Stomach (tissue), 9 donors: ENCODE results near the gene ENOX1. TPM values are rescaled to one million over a fixed set of nuclear protein-coding genes. Genes with fewer than 3 reads are reported as not detected.

ENCODE experiments used
- DNase-seq, 2 donors: peaks; one replicate each; pipeline versions ENCODE4 v3.0.0 to v3.0.0-alpha.2; 2013 to 2019
- H3K27ac ChIP-seq, 5 donors: fragments of 200-600 bp in 4 of 5; sonication (generic) in 4 of 5; one replicate each; pipeline ENCODE4 v1.5.1; 2013 to 2019; ENCODE audit warnings: mild to moderate bottlenecking in 1 of 5, moderate library complexity in 1 of 5
- H3K27me3 ChIP-seq, 3 donors: fragments of 200-600 bp; sonication (generic); one replicate each; pipeline ENCODE4 v1.5.1; 2017 to 2019; ENCODE audit warnings: mixed run types in 1 of 3
- H3K36me3 ChIP-seq, 4 donors: fragments of 200-600 bp; sonication (generic); 1 replicate in 3 of 4; 2 replicates in 1 of 4; pipeline ENCODE4 v1.5.1; 2016 to 2019
- H3K4me1 ChIP-seq, 4 donors: fragments of 200-600 bp; sonication (generic); one replicate each; pipeline ENCODE4 v1.5.1; 2016 to 2019
- H3K4me3 ChIP-seq, 4 donors: fragments of 200-600 bp; sonication (generic) in 3 of 4; one replicate each; pipeline ENCODE4 v1.5.1; 2016 to 2019; ENCODE audit warnings: mild to moderate bottlenecking in 1 of 4
- H3K9me3 ChIP-seq, 4 donors: fragments of 200-600 bp; sonication (generic); one replicate each; pipeline ENCODE4 v1.5.1; 2016 to 2019
- EP300 ChIP-seq: sonication (generic); formaldehyde crosslinking; IDR thresholded peaks from one replicate; pipeline ENCODE4 v1.6.1; 2017; ENCODE audit warnings: antibody characterized with exemption
- POLR2A ChIP-seq, 4 donors: fragments of 450-650 bp; IDR thresholded peaks; one replicate each; pipeline ENCODE4 v1.6.1; 2016; ENCODE audit warnings: antibody characterized with exemption in 4 of 4, control low read depth in 2 of 4, mild to moderate bottlenecking in 1 of 4, moderate library complexity in 1 of 4
- POLR2AphosphoS5 ChIP-seq, 3 donors: sonication (generic); formaldehyde crosslinking; IDR thresholded peaks; one replicate each; pipeline ENCODE4 v1.6.1; 2016; ENCODE audit warnings: antibody characterized with exemption in 3 of 3
- WGBS, 5 donors: extraction: QIAGEN DNeasy Blood & Tissue Kit in 3 of 5; methylation state at CpG; one replicate each; pipeline versions ENCODE4 v1.1.5 to v1.1.7; 2013 to 2018; 5-methylcytosine and 5-hydroxymethylcytosine counted together
- intact Hi-C: fragments of 100-400 bp; cut with DNase I; formaldehyde crosslinking; loops from one replicate; pipeline ENCODE4 v1.15.1; 2023; ENCODE audit warnings: low total_unique reads
- polyA plus RNA-seq, 3 donors: library from polyadenylated mRNA; stranded (reverse); fragments of 200-250 nt; gene quantifications; one replicate each; pipeline ENCODE4 v1.2.3, GENCODE V29; 2013
- total RNA-seq, 5 donors: library from RNA; depleted of rRNA; stranded (reverse); fragments of >200 nt; gene quantifications; one replicate each; pipeline versions ENCODE4 v1.1.0 to v1.2.3, GENCODE V29; 2014 to 2016
- TF ChIP-seq, protein P1 (sequence below), 7 experiments: fragments of 450-650 bp in 4 of 7; fragments of 200-600 bp in 3 of 7; sonication (generic) in 3 of 7; IDR thresholded peaks; one replicate each; pipeline ENCODE4 v1.5.1; 2016 to 2019; ENCODE audit warnings: antibody characterized with exemption in 7 of 7, control low read depth in 2 of 7, mild to moderate bottlenecking in 1 of 7
- donor health status: healthy with polysubstance abuse.
- donor health status: Bipolar disorder and iron deficiency.
- donor health status: healthy.

The ENOX1 gene
- total and polyA plus RNA-seq, 8 donors, result 0.46 to 6.2 (median 1.4) TPM; not detected in 1

DNA sequence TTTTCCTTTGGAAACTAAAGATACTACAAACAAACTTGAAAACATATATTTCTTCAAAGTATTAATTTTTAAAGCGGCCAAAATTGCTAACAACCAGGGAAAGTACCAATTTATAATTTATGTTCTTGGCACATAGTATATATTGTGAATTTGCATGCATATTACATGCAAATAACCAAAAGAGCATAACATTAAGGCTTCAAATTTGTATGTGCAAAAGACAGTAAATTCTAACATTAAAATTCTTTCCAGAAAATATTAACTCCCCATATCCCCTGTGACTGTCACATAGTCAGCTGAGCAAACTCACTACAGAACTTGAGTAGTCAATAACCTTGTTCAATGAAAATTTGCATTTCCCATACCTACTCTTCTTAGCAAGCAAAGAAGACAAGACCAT lies 133.4 kb downstream of the ENOX1 start:
- whole genome bisulfite sequencing, 5 donors, result 88 to 100% (median 96%) methylated on average over 1 of the region's 1 CpG
- DNase-seq, result no peak
- H3K36me3 ChIP-seq, result no peaks in the 10 kb centered on the region

DNA sequence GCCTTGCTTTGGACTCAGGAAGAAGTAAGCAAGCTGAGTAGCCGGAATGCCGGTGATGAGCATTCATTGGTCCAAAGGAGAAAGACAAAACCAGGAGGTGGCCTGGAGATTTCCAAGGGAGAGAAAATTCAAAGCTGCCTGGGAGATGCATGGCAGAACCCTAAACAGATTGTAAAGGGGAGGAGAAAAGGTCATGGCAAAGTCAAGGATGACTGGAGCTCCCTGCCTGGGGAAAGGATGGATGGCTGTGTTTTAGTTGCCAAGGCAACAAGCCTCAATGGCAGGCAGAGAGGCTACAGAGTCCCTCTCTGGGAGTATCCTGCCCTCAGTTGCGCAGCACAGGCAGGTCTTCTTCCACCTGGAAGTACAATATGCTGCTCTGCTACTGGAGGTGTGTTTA lies 134.0 kb downstream of the ENOX1 start:
- Histone ChIP-seq H3K36me3 (no peaks in the 10 kb centered on the region), H3K27ac (no peak overlapping the region), H3K9me3 (no peaks in the 10 kb centered on the region), H3K27me3 (no peaks in the 10 kb centered on the region), H3K4me1 (no peaks in the 10 kb centered on the region), H3K4me3 (no peak overlapping the region)
- TF ChIP-seq POLR2AphosphoS5 (IDR thresholded peaks at IDR 0.05) (no peak), EP300 (no peak), POLR2A (IDR thresholded peaks at IDR 0.05) (no peak)
- TF ChIP-seq, protein P1, sequence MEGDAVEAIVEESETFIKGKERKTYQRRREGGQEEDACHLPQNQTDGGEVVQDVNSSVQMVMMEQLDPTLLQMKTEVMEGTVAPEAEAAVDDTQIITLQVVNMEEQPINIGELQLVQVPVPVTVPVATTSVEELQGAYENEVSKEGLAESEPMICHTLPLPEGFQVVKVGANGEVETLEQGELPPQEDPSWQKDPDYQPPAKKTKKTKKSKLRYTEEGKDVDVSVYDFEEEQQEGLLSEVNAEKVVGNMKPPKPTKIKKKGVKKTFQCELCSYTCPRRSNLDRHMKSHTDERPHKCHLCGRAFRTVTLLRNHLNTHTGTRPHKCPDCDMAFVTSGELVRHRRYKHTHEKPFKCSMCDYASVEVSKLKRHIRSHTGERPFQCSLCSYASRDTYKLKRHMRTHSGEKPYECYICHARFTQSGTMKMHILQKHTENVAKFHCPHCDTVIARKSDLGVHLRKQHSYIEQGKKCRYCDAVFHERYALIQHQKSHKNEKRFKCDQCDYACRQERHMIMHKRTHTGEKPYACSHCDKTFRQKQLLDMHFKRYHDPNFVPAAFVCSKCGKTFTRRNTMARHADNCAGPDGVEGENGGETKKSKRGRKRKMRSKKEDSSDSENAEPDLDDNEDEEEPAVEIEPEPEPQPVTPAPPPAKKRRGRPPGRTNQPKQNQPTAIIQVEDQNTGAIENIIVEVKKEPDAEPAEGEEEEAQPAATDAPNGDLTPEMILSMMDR (IDR thresholded peaks at IDR 0.05), result no peak
- WGBS, 5 donors, result 91 to 99% (median 96%) methylated on average over 3 of the region's 3 CpGs
- intact Hi-C loops, result no loop called here
- DNase-seq, result no peak

More for the DNA sequence above, 133.4 kb downstream of the ENOX1 start:
- TF ChIP-seq EP300, result no peak
- Histone ChIP-seq H3K4me1 (no peaks in the 10 kb centered on the region), H3K27ac (no peak overlapping the region), H3K27me3 (no peaks in the 10 kb centered on the region), H3K9me3 (no peaks in the 10 kb centered on the region), H3K4me3 (no peak overlapping the region)
- intact Hi-C loops, result no loop called here

DNA sequence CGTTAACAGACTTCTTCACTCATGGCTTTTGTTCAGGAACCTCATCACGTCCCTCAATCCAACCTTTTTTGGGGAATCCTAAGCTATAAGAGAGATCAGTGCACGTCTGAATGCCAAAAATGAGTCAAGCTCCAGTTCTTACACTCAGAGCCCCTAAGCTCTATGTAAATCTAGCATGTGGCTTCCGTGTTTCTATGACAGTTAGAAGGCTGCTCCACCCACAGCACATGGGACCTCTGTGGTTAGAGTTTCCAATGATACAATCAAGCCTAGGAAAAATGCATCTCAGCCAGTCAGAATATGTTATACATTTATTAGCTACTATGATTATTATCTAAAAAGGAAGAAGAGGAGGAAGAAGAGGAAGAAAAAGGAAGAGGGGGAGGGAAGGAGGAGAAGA lies 135.9 kb downstream of the ENOX1 start:
- Histone ChIP-seq H3K27ac (no peak overlapping the region), H3K27me3 (no peaks in the 10 kb centered on the region), H3K36me3 (no peaks in the 10 kb centered on the region), H3K4me1 (no peaks in the 10 kb centered on the region), H3K9me3 (no peaks in the 10 kb centered on the region), H3K4me3 (no peak overlapping the region)
- intact Hi-C loops, result no loop called here
- DNase-seq, result no peak
- TF ChIP-seq, protein P1 (IDR thresholded peaks at IDR 0.05), result no peak
- TF ChIP-seq POLR2A (IDR thresholded peaks at IDR 0.05), result no peak
- TF ChIP-seq POLR2AphosphoS5 (IDR thresholded peaks at IDR 0.05), result no peak
- TF ChIP-seq EP300, result no peak
- WGBS, 5 donors, result 81 to 88% (median 84%) methylated on average over 4 of the region's 4 CpGs

DNA sequence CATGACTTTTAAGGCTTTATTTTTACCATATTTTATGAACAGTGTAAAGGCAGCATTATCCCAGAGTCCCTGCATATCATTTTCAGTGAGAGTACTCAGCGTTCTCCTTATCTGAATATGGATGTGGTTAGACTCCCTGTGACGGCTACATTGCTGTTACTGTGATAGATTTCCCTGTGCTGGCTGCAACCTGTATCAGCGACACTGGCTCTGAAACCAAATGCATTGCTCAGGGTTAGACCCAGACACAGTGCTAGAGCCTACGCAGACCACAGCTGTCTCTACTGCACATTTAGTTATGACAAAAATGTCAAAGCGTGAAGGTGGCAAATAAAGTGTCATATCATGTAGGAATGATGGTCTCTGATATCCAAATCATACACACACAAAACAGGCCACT lies 138.0 kb downstream of the ENOX1 start:
- Histone ChIP-seq H3K27me3 (no peaks in the 10 kb centered on the region), H3K9me3 (no peaks in the 10 kb centered on the region), H3K36me3 (no peaks in the 10 kb centered on the region), H3K27ac (no peak overlapping the region), H3K4me1 (no peaks in the 10 kb centered on the region), H3K4me3 (no peak overlapping the region)
- intact Hi-C loops, result no loop called here
- TF ChIP-seq, protein P1 (IDR thresholded peaks at IDR 0.05), result no peak
- no peak for TF ChIP-seq EP300
- TF ChIP-seq POLR2A (IDR thresholded peaks at IDR 0.05), result no peak
- no peak for TF ChIP-seq POLR2AphosphoS5 (IDR thresholded peaks at IDR 0.05)
- WGBS, 5 donors, result 60 to 73% (median 68%) methylated on average over 5 of the region's 5 CpGs
- DNase-seq, result no peak

DNA sequence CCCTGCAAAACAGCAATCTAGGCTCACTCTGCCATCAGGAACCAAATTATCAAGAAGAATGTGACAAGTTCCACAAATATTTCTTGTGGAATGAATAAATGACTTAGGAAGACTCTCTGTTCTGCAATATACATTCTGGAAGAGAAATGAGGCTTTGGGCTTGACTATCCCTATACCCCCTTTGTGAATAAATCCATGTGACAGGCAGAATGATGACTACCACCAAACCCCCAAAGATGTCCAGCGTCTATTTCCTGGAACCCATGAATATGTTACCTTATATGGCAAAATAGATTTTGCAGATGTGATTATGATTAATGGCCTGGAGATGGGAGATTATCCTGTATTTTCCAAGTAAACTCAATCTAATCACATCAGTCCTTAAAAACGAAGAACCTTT lies 139.3 kb downstream of the ENOX1 start:
- TF ChIP-seq, protein P1 (IDR thresholded peaks at IDR 0.05), result no peak
- TF ChIP-seq EP300 (no peak), POLR2AphosphoS5 (IDR thresholded peaks at IDR 0.05) (no peak), POLR2A (IDR thresholded peaks at IDR 0.05) (no peak)
- H3K27me3 ChIP-seq, result no peaks in the 10 kb centered on the region
- no peak overlapping the region for H3K4me3 ChIP-seq
- DNase-seq, result no peak
- no peaks in the 10 kb centered on the region for H3K4me1 ChIP-seq
- H3K36me3 ChIP-seq, result no peaks in the 10 kb centered on the region
- intact Hi-C loops, result no loop called here
- no peaks in the 10 kb centered on the region for H3K9me3 ChIP-seq
- 34 to 37% (median 36%) methylated on average over 2 of the region's 2 CpGs for WGBS, 5 donors
- H3K27ac ChIP-seq, result no peak overlapping the region
